Kidney (tissue), 14 donors: ENCODE measurements around the gene PDE4D. TPM values are rescaled to one million over a fixed set of nuclear protein-coding genes. Genes with fewer than 3 reads are reported as not detected.
A peak's percentile ranks its signal among the peaks of the same experiment; 100 is the strongest.

ENCODE experiments used
- DNase-seq, 5 donors: peaks; one replicate each; pipeline ENCODE4 v3.0.0-alpha.2; 2013 to 2020
- FAIRE-seq: peaks from 2 replicates; lab custom pipeline; 2012; peaks lifted over from hg19 to GRCh38; lab: Jason Lieb, UNC
- H3K27ac ChIP-seq, 2 donors: one replicate each; pipeline ENCODE4 v1.7.0; 2013; ENCODE audit warnings: low read depth in 2 of 2, low read length in 2 of 2, inconsistent platforms in 1 of 2
- H3K27me3 ChIP-seq: one replicate; pipeline ENCODE4 v1.7.1; 2013; ENCODE audit warnings: low read length, inconsistent platforms; ENCODE audit not compliant: control insufficient read depth, insufficient read depth
- H3K36me3 ChIP-seq, 3 donors: one replicate each; pipeline versions ENCODE4 v1.7.0 to v1.7.1; 2013; ENCODE audit warnings: low read length in 3 of 3, control low read depth in 1 of 3, inconsistent platforms in 1 of 3; ENCODE audit not compliant: insufficient read depth in 3 of 3, control insufficient read depth in 2 of 3
- H3K4me1 ChIP-seq, 3 donors: one replicate each; pipeline versions ENCODE4 v1.7.0 to v1.7.1; 2013; ENCODE audit warnings: low read length in 3 of 3, inconsistent platforms in 1 of 3, low read depth in 1 of 3; ENCODE audit not compliant: control insufficient read depth in 2 of 3, insufficient read depth in 2 of 3
- H3K4me3 ChIP-seq, 3 donors: one replicate each; pipeline versions ENCODE4 v1.7.0 to v1.8.1; 2013; ENCODE audit warnings: low read length in 3 of 3, control low read depth in 1 of 3, inconsistent platforms in 1 of 3
- H3K9ac ChIP-seq, 3 donors: one replicate each; pipeline versions ENCODE4 v1.7.0 to v1.7.1; 2013; ENCODE audit warnings: low read length in 3 of 3, control low read depth in 1 of 3, inconsistent platforms in 1 of 3
- H3K9me3 ChIP-seq, 3 donors: one replicate each; pipeline versions ENCODE4 v1.7.0 to v1.7.1; 2013; ENCODE audit warnings: low read length in 3 of 3, control low read depth in 1 of 3, inconsistent platforms in 1 of 3; ENCODE audit not compliant: control insufficient read depth in 2 of 3, insufficient read depth in 1 of 3
- CTCF ChIP-seq: IDR thresholded peaks from 3 replicates; pipeline ENCODE4 v1.5.1; 2012; ENCODE audit warnings: mild to moderate bottlenecking, moderate library complexity, borderline replicate concordance; ENCODE audit not compliant: insufficient read depth; ENCODE audit errors: extremely low read depth
- intact Hi-C: fragments of 100-400 bp; cut with DNase I; formaldehyde crosslinking; loops from one replicate; pipeline ENCODE4 v1.11.1; 2022
- polyA plus RNA-seq: library from polyadenylated mRNA; stranded (reverse); fragments of 350-450 nt; fragmentation: Illumina TruSeq; extraction: RNeasy Lipid Tissue Mini Kit (QIAGEN cat#74804); gene quantifications from one replicate; pipeline ENCODE4 v1.2.3, GENCODE V29; 2014; ENCODE audit warnings: low read depth, low replicate concordance; ENCODE audit not compliant: insufficient read depth
- total RNA-seq: library from RNA; stranded (reverse); fragmentation: NEBNext Ultra II Directional; extraction: Animal tissue kit (Norgen Biotek cat#: 25700); gene quantifications from one replicate; pipeline ENCODE4 v1.2.1, GENCODE V29; 2021
- donor health status: control.
- donor health status: control.
- donor health status: control.
- donor health status: control.
- donor health status: control.
- donor health status: DM: yes; HTN: yes; CAD: no.
- donor health status: Normal renal cell carcinoma (clear cell type).

PDE4D gene
- total and polyA plus RNA-seq, 2 donors from 2014 or later, result 9.2 to 78.9 TPM

GRCh38 chr5:59517926-59518585 lies 375.5 kb downstream of the PDE4D start:
- intact Hi-C loops, result no loop called here
- no peak overlapping the region for H3K4me3 ChIP-seq
- TF ChIP-seq CTCF, result no peak
- H3K9ac ChIP-seq, result no peak overlapping the region
- H3K27ac ChIP-seq, result no peak overlapping the region
- H3K36me3 ChIP-seq, result no peaks in the 10 kb centered on the region
- FAIRE-seq, result peak; percentile 63
- DNase-seq, result peak in 1 of 5 donors; percentile 7
- no peaks in the 10 kb centered on the region for H3K9me3 ChIP-seq
- peaks cover 0 to 11% (median 2%) of the 10 kb centered on the region in 3 donors for H3K4me1 ChIP-seq
- H3K27me3 ChIP-seq, result no peaks in the 10 kb centered on the region

GRCh38 chr5:59516161-59516560 lies 377.4 kb downstream of the PDE4D start:
- TF ChIP-seq CTCF, result no peak
- H3K27ac ChIP-seq, result no peak overlapping the region
- H3K36me3 ChIP-seq, result no peaks in the 10 kb centered on the region
- peaks cover 0 to 3% (median 2%) of the 10 kb centered on the region in 3 donors for H3K4me1 ChIP-seq
- H3K27me3 ChIP-seq, result no peaks in the 10 kb centered on the region
- intact Hi-C loops, result no loop called here
- no peaks in the 10 kb centered on the region for H3K9me3 ChIP-seq
- no peak overlapping the region for H3K9ac ChIP-seq
- no peak for DNase-seq
- FAIRE-seq, result no peak
- H3K4me3 ChIP-seq, result no peak overlapping the region

DNA sequence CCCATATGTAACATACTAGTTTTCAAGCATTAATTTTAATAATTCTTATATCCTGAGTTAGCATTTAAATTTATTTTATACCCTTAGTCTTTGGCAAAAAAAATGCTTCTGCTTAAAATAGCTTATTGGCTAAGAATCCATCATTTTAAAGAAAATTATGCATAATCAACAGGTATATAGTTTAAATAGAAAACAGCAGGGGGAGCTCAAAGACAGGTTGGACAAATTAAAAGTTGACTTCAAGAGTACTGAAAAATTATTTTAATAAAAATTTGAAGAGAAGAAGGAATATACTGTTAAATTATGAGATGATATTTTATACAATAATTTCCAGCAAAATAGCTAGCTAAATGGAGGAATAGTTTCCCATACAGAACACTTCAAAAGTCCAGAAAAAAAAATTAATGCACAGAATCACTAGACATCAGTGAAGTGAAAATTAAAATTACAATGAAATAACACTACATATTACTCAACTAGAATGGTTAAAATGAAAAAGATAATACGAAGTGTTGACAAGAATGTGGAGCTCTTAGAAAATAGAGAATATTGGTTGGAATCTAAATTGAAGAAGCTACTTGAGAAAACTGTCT lies 387.1 kb downstream of the PDE4D start:
- no peaks in the 10 kb centered on the region for H3K4me1 ChIP-seq
- DNase-seq, result no peak
- peak; percentile 91 for FAIRE-seq
- no peak overlapping the region for H3K9ac ChIP-seq
- intact Hi-C loops, result no loop called here
- no peaks in the 10 kb centered on the region for H3K36me3 ChIP-seq
- no peak overlapping the region for H3K27ac ChIP-seq
- H3K9me3 ChIP-seq, result no peaks in the 10 kb centered on the region
- H3K4me3 ChIP-seq, result no peak overlapping the region
- TF ChIP-seq CTCF, result peak; percentile 54
- H3K27me3 ChIP-seq, result no peaks in the 10 kb centered on the region
